ENCODE data around the gene GLIPR1L1. TPM values are rescaled to one million over a fixed set of nuclear protein-coding genes. Genes with fewer than 3 reads are reported as not detected.
A peak's percentile ranks its signal among the peaks of the same experiment; 100 is the strongest.

GLIPR1L1 gene, protein sequence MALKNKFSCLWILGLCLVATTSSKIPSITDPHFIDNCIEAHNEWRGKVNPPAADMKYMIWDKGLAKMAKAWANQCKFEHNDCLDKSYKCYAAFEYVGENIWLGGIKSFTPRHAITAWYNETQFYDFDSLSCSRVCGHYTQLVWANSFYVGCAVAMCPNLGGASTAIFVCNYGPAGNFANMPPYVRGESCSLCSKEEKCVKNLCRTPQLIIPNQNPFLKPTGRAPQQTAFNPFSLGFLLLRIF
- not detected for total RNA-seq

DNA sequence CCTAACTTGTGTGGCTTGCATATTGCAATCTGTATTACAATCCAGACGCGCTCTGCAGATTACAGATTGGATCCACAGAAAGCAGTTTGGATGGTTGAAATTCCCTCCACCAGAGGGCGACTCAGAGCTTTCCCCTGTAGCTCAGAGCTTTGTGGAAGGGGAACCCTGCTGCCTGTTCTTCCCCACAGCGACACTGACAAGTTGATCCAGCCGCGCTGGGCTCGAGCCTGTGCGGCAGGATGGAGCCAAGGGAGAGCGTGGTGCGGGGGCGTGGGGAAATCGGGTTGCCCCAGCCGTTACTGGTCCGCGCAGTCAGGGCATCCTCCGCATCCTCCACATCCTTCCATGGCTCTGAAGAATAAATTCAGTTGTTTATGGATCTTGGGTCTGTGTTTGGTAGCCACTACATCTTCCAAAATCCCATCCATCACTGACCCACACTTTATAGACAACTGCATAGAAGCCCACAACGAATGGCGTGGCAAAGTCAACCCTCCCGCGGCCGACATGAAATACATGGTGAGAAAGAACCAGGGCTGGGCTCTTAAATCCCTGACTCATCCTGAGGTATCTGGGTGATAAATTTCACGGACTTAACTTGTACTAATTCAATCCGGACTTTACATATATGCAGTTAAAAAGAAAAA lies at the start of gene GLIPR1L1:
Gene GLIPR1L1, plus strand, starts transcription at position 287 of the 647 bp plus-strand sequence. Its CDS starts 59 bp downstream, at position 346.
- CTCF ChIA-PET: interaction anchor here (0.7 to 1.3 kb wide), 4 partner anchors 10 to 150 kb away, joined by 3 to 6 read pairs (median 4); partner anchors contain the start of genes GLIPR1 and GLIPR1L2
- DNase-seq: peak; percentile 86
- peaks cover 46% of the 10 kb centered on the region for H3K27me3 Mint-ChIP-seq
- POLR2A ChIA-PET: no interaction called here
- no peaks in the 10 kb centered on the region for H3K9me3 Mint-ChIP-seq
- peaks cover 29% of the 10 kb centered on the region for H3K4me1 Mint-ChIP-seq
- H3K27ac Mint-ChIP-seq: no peak within 1 kb of the TSS
- H3K4me3 Mint-ChIP-seq: peak within 1 kb of the TSS; percentile 64
- no peaks in the 10 kb centered on the region for H3K36me3 Mint-ChIP-seq (ENCODE audit: low read depth)

DNA sequence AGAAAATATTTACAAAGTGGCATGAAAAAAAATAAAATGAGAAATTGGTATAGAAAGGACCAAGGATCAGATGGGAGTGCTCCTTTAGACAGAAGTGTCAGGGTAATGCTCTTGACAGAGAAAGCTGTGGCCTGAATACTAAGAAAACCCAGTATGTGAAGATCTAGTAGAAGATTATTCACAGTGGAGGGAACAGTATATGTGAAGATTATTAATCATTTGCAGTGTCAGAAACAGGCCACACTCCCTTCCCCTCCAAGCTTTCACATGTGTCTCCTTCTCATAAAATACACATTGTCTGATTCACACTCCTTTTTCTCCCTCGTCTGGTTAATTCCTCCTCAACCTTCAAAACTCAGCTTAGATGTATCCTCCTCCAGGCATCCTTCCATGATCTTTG lies 45.6 kb upstream of the GLIPR1L1 start:
- Mint-ChIP-seq H3K4me3 (no peak overlapping the region), H3K36me3 (ENCODE audit: low read depth) (no peaks in the 10 kb centered on the region), H3K9me3 (no peaks in the 10 kb centered on the region), H3K4me1 (no peaks in the 10 kb centered on the region), H3K27me3 (no peaks in the 10 kb centered on the region), H3K27ac (no peak overlapping the region)
- ChIA-PET CTCF (no interaction called here), POLR2A (no interaction called here)
- no peak for DNase-seq

DNA sequence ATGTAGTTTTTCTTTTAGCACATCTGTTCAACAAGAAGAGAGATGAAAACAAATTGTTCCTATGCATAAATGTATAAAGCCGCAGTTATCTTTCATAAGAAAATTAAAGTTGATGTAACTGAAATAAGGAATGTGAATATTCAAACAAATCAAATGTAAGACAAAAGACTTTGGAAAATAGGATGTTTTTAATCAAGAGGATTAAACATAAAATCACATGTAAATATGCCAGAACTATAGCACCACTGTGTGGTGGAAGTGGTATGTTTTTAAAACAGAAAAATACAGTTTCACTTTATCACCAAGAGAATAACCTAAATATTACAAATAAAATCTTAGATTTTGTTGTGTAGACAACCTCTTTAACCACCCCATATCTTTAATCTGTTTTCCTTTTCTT lies 44.7 kb upstream of the GLIPR1L1 start:
- CTCF ChIA-PET: no interaction called here
- H3K36me3 Mint-ChIP-seq (ENCODE audit: low read depth): no peaks in the 10 kb centered on the region
- POLR2A ChIA-PET: no interaction called here

DNA sequence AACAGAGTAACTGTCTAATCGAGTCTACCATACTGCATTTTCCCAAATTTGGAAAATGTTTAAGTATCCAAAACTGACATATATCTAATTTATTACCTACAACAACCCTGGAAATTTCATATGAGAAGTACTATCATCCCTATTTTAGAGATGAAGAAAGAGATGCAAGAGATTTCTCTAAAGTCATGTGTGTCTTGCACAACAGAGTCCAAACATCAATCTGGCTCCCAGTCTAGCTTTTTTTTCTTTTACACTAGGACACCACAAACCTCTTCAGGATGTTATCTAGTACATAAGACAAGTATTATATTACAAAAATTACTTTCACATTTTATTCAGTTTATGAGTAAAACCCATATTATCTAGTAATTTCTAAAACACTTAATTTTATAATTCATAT lies 43.5 kb upstream of the GLIPR1L1 start:
- Mint-ChIP-seq H3K27ac (no peak overlapping the region), H3K4me1 (no peaks in the 10 kb centered on the region), H3K9me3 (no peaks in the 10 kb centered on the region), H3K4me3 (no peak overlapping the region), H3K36me3 (ENCODE audit: low read depth) (no peaks in the 10 kb centered on the region), H3K27me3 (no peaks in the 10 kb centered on the region)
- CTCF ChIA-PET: no interaction called here
- no peak for DNase-seq
- POLR2A ChIA-PET: no interaction called here

More for the DNA sequence above, 44.7 kb upstream of the GLIPR1L1 start:
- no peak for DNase-seq
- no peaks in the 10 kb centered on the region for H3K4me1 Mint-ChIP-seq
- no peak overlapping the region for H3K4me3 Mint-ChIP-seq
- no peaks in the 10 kb centered on the region for H3K9me3 Mint-ChIP-seq
- H3K27me3 Mint-ChIP-seq: no peaks in the 10 kb centered on the region
- no peak overlapping the region for H3K27ac Mint-ChIP-seq

DNA sequence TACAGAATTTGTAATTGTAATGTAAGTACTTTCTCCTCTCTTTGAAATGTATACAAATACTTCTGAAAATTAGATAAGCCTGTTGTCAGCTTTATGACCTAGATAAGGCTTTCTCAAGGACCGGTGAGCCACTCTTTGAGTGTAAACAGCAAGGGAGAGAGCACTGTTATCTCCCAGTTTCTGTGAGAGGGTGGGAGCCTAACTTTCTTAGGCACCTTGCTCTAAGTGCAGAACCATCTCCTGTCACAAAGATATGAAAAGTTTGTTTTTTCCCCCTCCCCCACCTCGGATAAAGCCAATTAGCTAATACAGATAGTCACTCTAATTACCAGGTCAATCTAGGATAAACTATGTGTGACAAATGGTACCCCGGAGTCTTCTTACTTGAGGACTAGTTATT lies 40.1 kb upstream of the GLIPR1L1 start:
- Mint-ChIP-seq H3K4me3 (no peak overlapping the region), H3K9me3 (no peaks in the 10 kb centered on the region), H3K27me3 (no peaks in the 10 kb centered on the region), H3K27ac (no peak overlapping the region), H3K4me1 (no peaks in the 10 kb centered on the region), H3K36me3 (ENCODE audit: low read depth) (no peaks in the 10 kb centered on the region)
- POLR2A ChIA-PET: no interaction called here
- DNase-seq: no peak
- CTCF ChIA-PET: no interaction called here

DNA sequence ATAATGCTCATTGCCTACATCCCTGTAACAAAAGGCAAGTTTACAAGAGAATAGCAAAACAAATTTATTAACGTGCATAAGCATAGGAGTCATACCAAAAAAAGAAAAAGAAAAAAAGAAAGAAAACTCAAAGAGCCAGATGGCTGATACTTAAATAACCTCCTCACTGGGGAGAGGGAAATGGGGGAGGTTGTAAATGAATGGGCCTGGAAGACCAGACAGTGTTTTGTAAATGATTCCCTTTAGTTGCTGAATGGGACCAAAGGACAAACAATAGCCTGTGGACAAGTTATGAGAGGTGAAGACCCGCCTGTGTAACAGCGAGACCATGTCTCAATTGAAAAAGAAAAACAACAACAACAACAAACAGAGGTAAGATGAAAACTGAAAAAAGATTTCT lies 39.7 kb upstream of the GLIPR1L1 start:
- CTCF ChIA-PET: no interaction called here

DNA sequence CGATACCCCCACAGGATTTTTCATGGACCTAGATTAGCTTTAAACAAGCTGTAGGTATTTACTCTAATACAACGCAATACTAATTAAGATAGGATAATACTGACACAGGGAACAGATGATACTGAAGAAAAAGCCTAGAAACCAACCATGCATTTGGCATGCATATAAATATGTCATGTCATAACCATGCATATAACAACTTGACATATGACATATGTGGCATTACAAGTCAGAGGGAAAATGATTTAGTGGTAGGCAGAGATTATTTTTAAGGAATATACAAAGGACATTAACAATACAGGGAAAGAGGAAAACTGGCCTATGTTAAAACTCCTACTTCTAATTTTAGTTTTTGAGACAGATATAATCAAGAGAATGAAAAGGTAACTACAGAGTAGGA lies 32.2 kb upstream of the GLIPR1L1 start:
- no peaks in the 10 kb centered on the region for H3K36me3 Mint-ChIP-seq (ENCODE audit: low read depth)
- H3K27ac Mint-ChIP-seq: no peak overlapping the region
- H3K9me3 Mint-ChIP-seq: no peaks in the 10 kb centered on the region
- ChIA-PET POLR2A (no interaction called here), CTCF (no interaction called here)
- no peak for DNase-seq
- no peak overlapping the region for H3K4me3 Mint-ChIP-seq
- no peaks in the 10 kb centered on the region for H3K27me3 Mint-ChIP-seq
- no peaks in the 10 kb centered on the region for H3K4me1 Mint-ChIP-seq

More for the DNA sequence above, 39.7 kb upstream of the GLIPR1L1 start:
- DNase-seq: no peak
- Mint-ChIP-seq H3K36me3 (ENCODE audit: low read depth) (no peaks in the 10 kb centered on the region), H3K9me3 (no peaks in the 10 kb centered on the region), H3K27ac (no peak overlapping the region), H3K27me3 (no peaks in the 10 kb centered on the region), H3K4me1 (no peaks in the 10 kb centered on the region), H3K4me3 (no peak overlapping the region)
- POLR2A ChIA-PET: no interaction called here

DNA sequence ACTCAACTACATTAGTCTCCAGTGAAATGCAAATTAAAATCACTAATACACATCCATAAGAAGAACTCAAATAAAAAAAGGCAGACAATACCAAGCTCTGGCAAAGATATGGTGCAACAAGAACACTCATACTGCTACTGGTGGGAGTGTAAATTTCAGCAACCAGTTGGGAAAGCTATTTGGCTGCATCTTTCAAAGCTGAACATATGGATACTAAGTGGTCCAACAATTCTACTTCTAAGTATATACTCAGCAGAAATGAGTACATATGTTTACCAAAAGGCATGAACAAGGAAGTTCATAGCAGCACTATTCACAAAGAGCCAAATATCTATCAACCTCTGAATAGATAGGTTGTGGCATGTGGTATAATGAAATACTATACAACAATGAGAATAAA lies 31.7 kb upstream of the GLIPR1L1 start:
- Mint-ChIP-seq H3K36me3 (ENCODE audit: low read depth) (no peaks in the 10 kb centered on the region), H3K4me3 (no peak overlapping the region), H3K9me3 (no peaks in the 10 kb centered on the region), H3K4me1 (no peaks in the 10 kb centered on the region), H3K27ac (no peak overlapping the region), H3K27me3 (no peaks in the 10 kb centered on the region)
- ChIA-PET POLR2A (no interaction called here), CTCF (no interaction called here)
- no peak for DNase-seq

DNA sequence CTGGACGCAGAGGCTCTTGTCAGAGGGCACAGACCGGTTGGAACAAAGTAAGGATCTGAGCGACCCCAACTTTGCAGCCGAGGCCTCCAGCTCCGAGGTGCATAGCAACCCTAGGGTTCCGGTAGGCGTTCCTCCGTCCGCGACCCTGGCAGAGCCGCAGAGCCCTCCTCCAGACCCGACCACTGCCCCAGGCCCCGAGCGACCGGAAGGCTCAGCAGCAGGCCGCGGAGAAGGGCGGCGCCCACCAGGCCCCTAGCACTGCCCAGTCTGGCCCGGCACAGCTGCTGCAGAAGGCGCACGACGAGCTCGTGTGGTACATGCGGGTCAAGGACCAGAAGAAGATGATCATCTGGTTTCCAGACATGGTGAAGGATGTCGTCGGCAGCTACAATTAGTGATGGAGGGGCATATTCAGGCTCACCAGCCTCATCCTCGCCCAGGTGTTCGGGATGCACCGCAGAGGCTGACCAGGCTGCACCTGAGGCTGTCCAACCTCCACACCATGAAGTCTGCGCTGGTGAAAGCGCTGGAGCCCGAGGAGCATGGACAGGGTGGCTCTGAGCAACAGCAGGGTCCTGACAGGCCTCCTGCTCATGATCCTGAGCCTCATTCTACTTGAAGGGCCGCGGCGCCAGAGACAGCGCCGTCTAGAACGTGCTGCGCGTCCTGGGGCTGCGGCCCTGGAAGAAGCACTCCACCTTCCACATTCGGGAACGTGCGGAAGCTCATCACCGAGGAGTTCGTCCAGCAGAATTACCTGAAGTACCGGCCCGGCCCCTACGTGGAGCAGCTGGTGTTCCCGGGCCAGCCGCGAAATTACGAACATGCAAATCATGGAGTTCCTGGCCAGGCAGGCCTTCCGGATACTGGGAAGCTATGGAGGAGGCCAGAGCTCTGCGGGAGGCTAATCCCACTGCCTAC lies 28.8 kb upstream of the GLIPR1L1 start:
- no peak for DNase-seq
- no peaks in the 10 kb centered on the region for H3K9me3 Mint-ChIP-seq
- no peaks in the 10 kb centered on the region for H3K27me3 Mint-ChIP-seq
- H3K36me3 Mint-ChIP-seq (ENCODE audit: low read depth): no peaks in the 10 kb centered on the region
- ChIA-PET CTCF (no interaction called here), POLR2A (no interaction called here)
- no peak overlapping the region for H3K4me3 Mint-ChIP-seq
- no peak overlapping the region for H3K27ac Mint-ChIP-seq
- H3K4me1 Mint-ChIP-seq: no peaks in the 10 kb centered on the region

DNA sequence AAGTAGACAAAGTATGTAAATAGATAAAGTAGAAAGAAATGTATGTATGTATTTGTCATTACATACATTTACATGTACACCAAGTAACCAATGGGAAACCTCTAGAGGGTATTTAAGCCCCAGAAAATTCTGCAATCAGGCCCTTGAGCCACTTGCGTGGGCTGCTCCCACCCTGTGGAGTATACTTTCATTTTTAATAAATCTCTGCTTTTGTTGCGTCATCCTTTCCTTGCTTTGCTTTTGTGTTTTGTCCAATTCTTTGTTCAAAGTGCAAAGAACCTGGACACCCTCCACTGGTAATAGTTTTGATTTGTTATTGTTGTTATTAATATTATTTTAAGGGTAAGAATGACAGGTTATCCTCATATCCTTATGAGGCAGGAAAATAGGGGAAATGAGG lies 26.2 kb upstream of the GLIPR1L1 start:
- Mint-ChIP-seq H3K36me3 (ENCODE audit: low read depth) (no peaks in the 10 kb centered on the region), H3K4me3 (no peak overlapping the region)

DNA sequence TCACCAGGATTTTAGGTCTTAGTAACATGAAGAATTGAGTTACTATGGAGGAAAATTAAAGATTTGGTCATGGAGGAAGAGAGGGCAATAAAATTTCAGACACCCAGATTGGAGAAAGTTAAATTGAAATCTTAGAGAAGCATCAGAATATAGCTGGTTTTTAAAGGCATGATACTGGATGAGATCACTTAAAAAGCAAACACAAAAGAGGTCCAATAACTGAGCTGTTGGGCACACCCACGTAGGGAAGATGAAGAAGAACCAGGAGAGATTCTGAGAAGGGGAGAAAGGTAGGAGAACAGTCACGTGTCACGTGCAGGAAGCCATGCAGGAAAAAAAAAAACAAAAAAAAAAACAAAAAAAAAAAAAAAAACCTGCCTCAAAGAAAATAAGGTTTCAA lies 23.1 kb upstream of the GLIPR1L1 start:
- Mint-ChIP-seq H3K36me3 (ENCODE audit: low read depth) (no peaks in the 10 kb centered on the region), H3K4me3 (no peak overlapping the region), H3K27me3 (no peaks in the 10 kb centered on the region), H3K9me3 (no peaks in the 10 kb centered on the region), H3K4me1 (no peaks in the 10 kb centered on the region), H3K27ac (no peak overlapping the region)
- CTCF ChIA-PET: no interaction called here
- DNase-seq: no peak
- POLR2A ChIA-PET: no interaction called here

More for the DNA sequence above, 26.2 kb upstream of the GLIPR1L1 start:
- Mint-ChIP-seq H3K27ac (no peak overlapping the region), H3K4me1 (no peaks in the 10 kb centered on the region), H3K27me3 (no peaks in the 10 kb centered on the region), H3K9me3 (no peaks in the 10 kb centered on the region)
- CTCF ChIA-PET: no interaction called here
- no peak for DNase-seq
- POLR2A ChIA-PET: no interaction called here

DNA sequence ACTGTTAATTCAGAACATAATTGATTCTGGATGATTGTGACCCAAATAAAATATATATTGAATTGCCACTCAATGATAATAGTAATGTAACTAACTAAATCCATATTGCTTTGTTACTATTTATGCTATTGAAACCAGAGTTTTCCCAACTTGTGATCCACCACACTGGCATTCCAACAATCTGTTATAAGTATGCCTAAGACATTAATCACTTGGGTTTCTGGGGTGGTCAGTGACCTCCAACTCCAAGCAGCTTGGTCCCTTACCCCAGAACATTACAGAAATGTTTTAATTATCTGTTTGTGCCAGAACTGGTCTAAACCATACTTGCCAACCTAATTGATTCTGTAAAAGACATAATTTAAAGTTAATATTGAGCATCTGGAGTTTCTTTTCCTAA lies 19.0 kb upstream of the GLIPR1L1 start:
- Mint-ChIP-seq H3K4me3 (no peak overlapping the region), H3K4me1 (no peaks in the 10 kb centered on the region), H3K9me3 (no peaks in the 10 kb centered on the region), H3K36me3 (ENCODE audit: low read depth) (no peaks in the 10 kb centered on the region), H3K27ac (no peak overlapping the region), H3K27me3 (peaks cover 9% of the 10 kb centered on the region)
- DNase-seq: no peak
- ChIA-PET CTCF (interaction anchor here (1.6 kb wide), 1 partner anchor 14 kb away, joined by 3 read pairs; no protein-coding TSS in a partner anchor), POLR2A (no interaction called here)

DNA sequence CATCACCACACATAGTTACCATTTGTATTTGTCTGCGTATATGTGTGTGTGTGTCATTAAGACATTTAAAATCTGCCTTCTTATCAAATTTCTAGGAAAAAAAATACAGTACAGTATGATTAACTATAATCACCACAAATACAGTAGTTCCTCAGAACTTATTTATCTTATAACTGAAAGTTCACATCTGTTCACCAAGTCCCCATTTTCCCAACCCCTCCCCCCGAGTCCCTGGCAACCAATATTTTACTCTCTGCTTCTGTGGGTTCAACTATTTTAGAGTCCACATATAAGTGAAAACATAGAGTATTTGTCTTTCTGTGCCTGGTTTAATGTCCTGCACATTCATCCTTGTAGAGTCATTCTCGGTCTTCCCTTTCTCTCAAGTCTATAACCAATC lies 16.7 kb upstream of the GLIPR1L1 start:
- Mint-ChIP-seq H3K27ac (no peak overlapping the region), H3K9me3 (no peaks in the 10 kb centered on the region), H3K27me3 (peaks cover 11% of the 10 kb centered on the region), H3K4me1 (no peaks in the 10 kb centered on the region), H3K4me3 (no peak overlapping the region), H3K36me3 (ENCODE audit: low read depth) (no peaks in the 10 kb centered on the region)
- no peak for DNase-seq
- ChIA-PET CTCF (no interaction called here), POLR2A (no interaction called here)

All from activated CD4-positive, alpha-beta T cell treated with anti-CD3 and anti-CD28 coated beads, Interleukin-2, amount 10 ng/mL, durations not matched to agents 7 days and 5 days (primary cell).